Measurements from ENCODE around the gene MKS1.

Gene MKS1

GRCh38 chr17:58242171-58242784 is 23.2 kb upstream of the MKS1 start:
- DNase-seq: no peak

GRCh38 chr17:58239987-58240386 is 20.9 kb upstream of the MKS1 start:
- no peak for DNase-seq

GRCh38 chr17:58238147-58238634 is 19.1 kb upstream of the MKS1 start, which contains the start of gene LPO:
Gene LPO, plus strand, starts transcription at chr17:58238584. Its CDS starts 4,396 bp downstream, at chr17:58242980.
- no peak for DNase-seq

GRCh38 chr17:58236394-58236793 is 17.3 kb upstream of the MKS1 start:
- DNase-seq: no peak

- no peak for DNase-seq
Observed at GRCh38 chr17:58235821-58236220, 16.8 kb upstream of the MKS1 start.

GRCh38 chr17:58234512-58234911 is 15.5 kb upstream of the MKS1 start:
- no peak for DNase-seq

GRCh38 chr17:58233543-58233942 is 14.5 kb upstream of the MKS1 start:
- no peak for DNase-seq

GRCh38 chr17:58232707-58233156 is 13.7 kb upstream of the MKS1 start:
- DNase-seq: no peak

GRCh38 chr17:58231641-58232040 is 12.6 kb upstream of the MKS1 start:
- no peak for DNase-seq

- DNase-seq: no peak
Observed at GRCh38 chr17:58229881-58230280, 10.8 kb upstream of the MKS1 start.

- DNase-seq: no peak
Observed at GRCh38 chr17:58229384-58229783, 10.3 kb upstream of the MKS1 start.

GRCh38 chr17:58228679-58229078 is 9.6 kb upstream of the MKS1 start:
- DNase-seq: no peak

- no peak for DNase-seq
Observed at GRCh38 chr17:58227733-58228132, 8.7 kb upstream of the MKS1 start.

GRCh38 chr17:58224315-58224714 is 5.3 kb upstream of the MKS1 start:
- no peak for DNase-seq

- no peak for DNase-seq
Observed at GRCh38 chr17:58219789-58220183, 731 bp upstream of the MKS1 start.

- DNase-seq: no peak
Observed at GRCh38 chr17:58217766-58218165, 1.3 kb downstream of the MKS1 start.

GRCh38 chr17:58215685-58216084 is 3.4 kb downstream of the MKS1 start:
- DNase-seq: no peak

- DNase-seq: no peak
Observed at GRCh38 chr17:58210922-58211321, 8.1 kb downstream of the MKS1 start.

- no peak for DNase-seq
Observed at GRCh38 chr17:58208344-58208743, 10.7 kb downstream of the MKS1 start.

- no peak for DNase-seq
Observed at GRCh38 chr17:58207451-58207850, 11.6 kb downstream of the MKS1 start.

- DNase-seq: no peak
Observed at GRCh38 chr17:58205936-58206335, 13.1 kb downstream of the MKS1 start.

- no peak for DNase-seq
Observed at GRCh38 chr17:58204796-58205195, 14.3 kb downstream of the MKS1 start.

- no peak for DNase-seq
Observed at GRCh38 chr17:58202859-58203258, 16.2 kb downstream of the MKS1 start.

GRCh38 chr17:58200024-58200633 is 18.9 kb downstream of the MKS1 start:
- DNase-seq: peak; percentile 43

GRCh38 chr17:58196610-58197009 is 22.4 kb downstream of the MKS1 start:
- DNase-seq: no peak

All from activated T-cell treated with anti-CD3 and anti-CD28 coated beads for 4 hours (primary cell).